Common myeloid progenitor, CD34-positive (primary cell): ENCODE results near the gene KLHL7.
"Not testable (repeated sequence)": the region's sequence is repeated elsewhere in the genome, so short reads cannot be mapped to it uniquely, and the experiment has no call there.

Experiments
- CTCF ChIA-PET: fragments of 350-600 bp; sonication (Branson Sonifier 250); formaldehyde crosslinking; loops from one replicate; lab custom pipeline; 2021; ENCODE audit warnings: antibody characterized with exemption; lab: Charles Lee
- POLR2A ChIA-PET: fragments of 350-600 bp; sonication (Branson Sonifier 250); formaldehyde crosslinking; loops from one replicate; lab custom pipeline; 2021; ENCODE audit warnings: antibody characterized with exemption; lab: Charles Lee
- DNase-seq, 3 donors: peaks; one replicate each; pipeline versions ENCODE4 v3.0.0 to v3.0.0-alpha.2; 2013
- H3K27ac ChIP-seq, 2 experiments: 1 replicate in 1 of 2; 2 replicates in 1 of 2; pipeline ENCODE4 v1.7.0; 2013; ENCODE audit warnings: inconsistent platforms in 2 of 2, low read length in 2 of 2, mild to moderate bottlenecking in 2 of 2, low read depth in 1 of 2, moderate library complexity in 1 of 2; ENCODE audit not compliant: severe bottlenecking in 2 of 2, insufficient read depth in 1 of 2, poor library complexity in 1 of 2
- H3K27me3 ChIP-seq, 5 experiments: replicated peaks in 2 of 5; 1 replicate in 3 of 5; 2 replicates in 2 of 5; pipeline versions ENCODE4 v1.6.1 to v1.7.0; 2013; ENCODE audit warnings: low read length in 4 of 5, mild to moderate bottlenecking in 2 of 5, moderate library complexity in 2 of 5, inconsistent platforms in 1 of 5; ENCODE audit not compliant: insufficient read depth in 5 of 5, control insufficient read depth in 4 of 5
- H3K36me3 ChIP-seq, 4 experiments: 1 replicate in 2 of 4; 2 replicates in 2 of 4; pipeline versions ENCODE4 v1.6.1 to v1.7.0; 2013; ENCODE audit warnings: low read length in 3 of 4, control low read depth in 1 of 4, mild to moderate bottlenecking in 1 of 4; ENCODE audit not compliant: control insufficient read depth in 4 of 4, insufficient read depth in 4 of 4
- H3K4me1 ChIP-seq, 4 experiments: 1 replicate in 3 of 4; 2 replicates in 1 of 4; pipeline versions ENCODE4 v1.6.1 to v1.7.1; 2013; ENCODE audit warnings: low read length in 3 of 4, mild to moderate bottlenecking in 3 of 4, control low read depth in 1 of 4, inconsistent platforms in 1 of 4, moderate library complexity in 1 of 4; ENCODE audit not compliant: control insufficient read depth in 4 of 4, insufficient read depth in 4 of 4; ENCODE audit errors: control extremely low read depth in 1 of 4
- H3K4me3 ChIP-seq, 7 experiments: 1 replicate in 4 of 7; 2 replicates in 3 of 7; pipeline versions ENCODE4 v1.5.1 to v1.7.0; 2013; ENCODE audit warnings: mild to moderate bottlenecking in 7 of 7, low read length in 6 of 7, moderate library complexity in 6 of 7, inconsistent platforms in 2 of 7, low read depth in 2 of 7, control low read depth in 1 of 7; ENCODE audit not compliant: insufficient read depth in 4 of 7, control insufficient read depth in 1 of 7; ENCODE audit errors: extremely low read depth in 1 of 7
- H3K9me3 ChIP-seq, 5 experiments: 1 replicate in 4 of 5; 2 replicates in 1 of 5; pipeline versions ENCODE4 v1.6.1 to v1.7.1; 2013; ENCODE audit warnings: low read length in 4 of 5, mild to moderate bottlenecking in 2 of 5, inconsistent platforms in 1 of 5, low read depth in 1 of 5, moderate library complexity in 1 of 5; ENCODE audit not compliant: control insufficient read depth in 4 of 5, insufficient read depth in 2 of 5; ENCODE audit errors: control extremely low read depth in 1 of 5
- WGBS: methylation state at CpG from one replicate; pipeline ENCODE4 v1.1.5; 2013; ENCODE audit not compliant: insufficient coverage; 5-methylcytosine and 5-hydroxymethylcytosine counted together

KLHL7 gene

DNA sequence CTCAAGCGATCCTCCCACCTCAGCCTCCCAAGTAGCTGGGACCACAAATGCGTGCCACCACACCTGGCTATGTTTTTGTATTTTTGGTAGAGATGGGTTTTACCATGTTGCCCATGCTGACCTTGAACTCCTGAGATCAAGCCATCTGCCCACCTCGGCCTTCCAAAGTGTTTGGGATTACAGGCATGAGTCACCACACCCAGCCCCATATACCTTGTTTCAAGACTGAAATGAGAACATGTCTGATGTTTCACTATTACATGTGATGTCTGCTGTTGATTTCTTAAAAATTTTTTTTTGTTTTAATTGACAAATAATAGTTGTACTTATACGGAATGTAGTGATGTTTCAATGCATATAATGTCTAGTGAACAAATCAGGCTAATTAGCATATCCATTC is 14.5 kb downstream of the KLHL7 start:
- Histone ChIP-seq H3K9me3 (no peaks in the 10 kb centered on the region), H3K4me1 (no peaks in the 10 kb centered on the region), H3K27me3 (no peaks in the 10 kb centered on the region), H3K36me3 (peaks cover 0 to 2% (median 0%) of the 10 kb centered on the region in 4 experiments), H3K4me3 (no peak overlapping the region), H3K27ac (no peak overlapping the region)
- DNase-seq = no peak
- POLR2A ChIA-PET = no interaction called here
- CTCF ChIA-PET = no interaction called here
- WGBS = no CpG with 5 or more reads among the region's 4 CpGs

DNA sequence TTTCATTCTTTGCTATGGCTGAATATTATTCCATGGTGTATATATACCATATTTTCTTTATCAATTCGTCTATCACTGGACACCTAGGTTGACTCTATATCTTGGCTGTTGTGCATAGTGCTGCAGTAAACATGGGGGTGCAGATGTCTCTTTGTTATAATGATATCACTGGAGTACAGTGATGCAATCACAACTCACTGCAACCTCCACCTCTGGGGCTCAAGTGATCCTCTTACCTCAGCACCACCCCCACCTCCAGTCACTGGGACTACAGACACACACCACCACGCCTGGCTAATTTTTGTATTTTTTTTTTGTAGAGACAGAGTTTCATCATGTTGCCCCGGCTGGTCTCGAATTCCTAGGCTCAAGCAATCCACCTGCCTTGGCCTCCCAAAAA is 15.6 kb downstream of the KLHL7 start:
- H3K36me3 ChIP-seq = peaks cover 2 to 10% (median 6%) of the 10 kb centered on the region in 4 experiments
- H3K27ac ChIP-seq = no peak overlapping the region
- CTCF ChIA-PET = no interaction called here
- POLR2A ChIA-PET = no interaction called here
- no peaks in the 10 kb centered on the region for H3K4me1 ChIP-seq
- WGBS = 100% methylated on average over 2 of the region's 4 CpGs
- H3K4me3 ChIP-seq = no peak overlapping the region
- no peaks in the 10 kb centered on the region for H3K9me3 ChIP-seq
- no peaks in the 10 kb centered on the region for H3K27me3 ChIP-seq
- no peak for DNase-seq

DNA sequence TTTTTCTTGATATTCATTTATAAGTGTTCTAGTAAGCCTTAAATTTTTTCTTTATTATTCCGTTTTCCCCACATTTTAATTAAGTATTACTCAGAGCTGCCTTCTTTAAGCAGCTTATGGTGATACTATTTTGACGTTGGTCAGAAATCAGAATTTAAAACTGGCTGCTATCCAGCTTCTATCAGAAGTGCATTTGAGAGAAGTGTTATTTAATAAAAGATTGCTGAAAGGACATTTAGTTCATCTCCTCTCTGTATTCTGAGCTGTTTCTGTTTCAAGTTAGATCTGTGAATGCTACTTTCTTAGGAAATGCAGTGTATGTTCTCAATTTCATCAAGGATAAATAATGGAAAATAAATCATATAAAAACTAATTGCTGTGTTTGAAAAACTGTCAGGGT is 17.4 kb downstream of the KLHL7 start:
- H3K9me3 ChIP-seq = no peaks in the 10 kb centered on the region
- no peak overlapping the region for H3K4me3 ChIP-seq
- no peaks in the 10 kb centered on the region for H3K27me3 ChIP-seq
- CTCF ChIA-PET = no interaction called here
- POLR2A ChIA-PET = interaction anchor here (0.6 kb wide), 1 partner anchor 1809 kb away, joined by 3 read pairs; no protein-coding TSS in a partner anchor
- H3K4me1 ChIP-seq = no peaks in the 10 kb centered on the region
- peaks cover 14 to 28% (median 20%) of the 10 kb centered on the region in 4 experiments for H3K36me3 ChIP-seq
- H3K27ac ChIP-seq = no peak overlapping the region
- no CpG with 5 or more reads among the region's 2 CpGs for WGBS
- DNase-seq = no peak

DNA sequence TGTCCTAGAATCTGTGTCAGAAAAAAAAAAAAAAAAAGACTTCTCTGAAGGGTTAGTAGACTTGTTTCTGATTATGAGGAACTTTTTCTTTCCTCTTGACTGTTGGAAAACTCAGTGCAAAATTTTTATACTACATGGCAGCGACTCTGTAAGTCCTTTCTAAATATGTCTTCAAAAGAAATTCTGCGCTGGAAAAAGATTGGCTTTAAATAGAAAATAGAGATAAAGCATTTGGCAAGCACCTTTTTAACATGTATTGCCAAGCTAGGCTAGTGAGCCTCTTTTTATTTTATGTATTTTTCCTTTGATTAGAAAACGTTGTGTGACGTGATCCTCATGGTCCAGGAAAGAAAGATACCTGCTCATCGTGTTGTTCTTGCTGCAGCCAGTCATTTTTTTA is 17.9 kb downstream of the KLHL7 start:
- WGBS = 100% methylated on average over 2 of the region's 5 CpGs
- peaks cover 12 to 30% (median 22%) of the 10 kb centered on the region in 4 experiments for H3K36me3 ChIP-seq
- no peaks in the 10 kb centered on the region for H3K9me3 ChIP-seq
- CTCF ChIA-PET = interaction anchor here (0.6 to 1.0 kb wide), 2 partner anchors 37 to 64 kb away, joined by 3 to 4 read pairs; no protein-coding TSS in a partner anchor
- no peak overlapping the region for H3K4me3 ChIP-seq
- POLR2A ChIA-PET = interaction anchor here (0.6 kb wide), 1 partner anchor 1809 kb away, joined by 3 read pairs; no protein-coding TSS in a partner anchor
- no peaks in the 10 kb centered on the region for H3K4me1 ChIP-seq
- DNase-seq = no peak
- H3K27me3 ChIP-seq = no peaks in the 10 kb centered on the region
- no peak overlapping the region for H3K27ac ChIP-seq

DNA sequence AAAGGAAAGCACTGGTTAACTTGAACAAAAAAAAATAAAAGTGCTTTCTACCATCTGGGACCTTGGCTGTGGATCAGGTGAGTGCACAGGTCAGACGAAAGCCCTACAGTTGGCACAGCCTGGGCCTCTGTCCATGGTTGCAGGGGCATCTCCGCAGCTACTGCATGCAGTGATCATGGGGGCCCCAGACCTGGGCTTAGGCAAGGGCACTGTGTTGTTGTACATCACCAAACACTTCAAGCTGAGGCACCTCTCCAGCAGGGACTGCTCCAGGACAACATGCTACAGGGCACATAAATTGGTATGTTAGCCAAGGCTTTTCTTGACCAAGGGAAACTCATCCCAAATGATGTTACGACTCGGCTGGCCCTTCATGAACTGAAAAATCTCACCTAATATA is 23.5 kb downstream of the KLHL7 start:
- Histone ChIP-seq H3K4me3 (no peak overlapping the region), H3K9me3 (no peaks in the 10 kb centered on the region), H3K36me3 (peaks cover 20 to 42% (median 28%) of the 10 kb centered on the region in 4 experiments), H3K27me3 (no peaks in the 10 kb centered on the region), H3K4me1 (no peaks in the 10 kb centered on the region), H3K27ac (no peak overlapping the region)
- ChIA-PET CTCF (no interaction called here), POLR2A (interaction anchor here (0.7 kb wide), 1 partner anchor 52 kb away, joined by 3 read pairs; no protein-coding TSS in a partner anchor)
- WGBS = 95% methylated on average over 4 of the region's 4 CpGs
- no peak for DNase-seq

DNA sequence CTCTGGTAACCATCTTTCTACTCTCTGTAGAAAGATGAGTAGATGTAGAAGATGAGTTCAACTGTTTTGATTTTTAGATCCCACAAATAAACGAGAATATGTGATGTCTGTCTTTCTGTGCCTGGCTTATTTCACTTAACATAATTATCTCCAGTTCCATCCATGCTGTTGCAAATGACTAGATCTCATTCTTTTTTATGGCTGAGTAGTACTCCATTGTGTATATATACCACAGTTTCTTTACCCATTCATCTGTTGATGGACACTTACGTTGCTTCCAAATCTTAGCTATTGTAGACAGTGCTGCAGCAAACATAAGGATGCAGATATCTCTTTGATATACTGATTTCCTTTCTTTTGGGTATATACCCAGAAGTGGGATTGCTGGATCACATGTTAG is 26.2 kb downstream of the KLHL7 start:
- H3K4me3 ChIP-seq, DNase-seq, H3K27me3 ChIP-seq, H3K9me3 ChIP-seq, H3K4me1 ChIP-seq, H3K27ac ChIP-seq, CTCF ChIA-PET, POLR2A ChIA-PET: not testable (repeated sequence)
- WGBS = 100% methylated on average over 1 of the region's 2 CpGs
- peaks cover 15 to 25% (median 18%) of the 10 kb centered on the region in 4 experiments for H3K36me3 ChIP-seq

DNA sequence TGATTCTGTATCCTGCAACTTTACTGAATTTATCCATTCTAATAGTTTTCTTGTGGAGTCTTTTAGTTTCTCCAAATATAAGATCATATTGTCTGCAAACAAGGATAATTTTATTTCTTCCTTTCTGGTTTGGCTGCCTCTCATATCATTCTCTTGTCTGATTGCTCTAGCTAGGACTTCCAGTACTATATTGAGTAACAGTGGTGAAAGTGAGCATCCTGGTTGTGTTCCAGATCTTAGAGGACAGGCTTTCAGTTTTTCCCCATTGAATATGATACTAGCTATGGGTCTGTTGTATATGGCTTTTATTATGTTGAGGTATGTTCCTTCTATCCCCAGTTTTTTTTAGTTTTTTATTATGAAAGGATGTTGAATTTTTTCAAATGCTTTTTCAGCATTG is 28.2 kb downstream of the KLHL7 start:
- H3K27me3 ChIP-seq = no peaks in the 10 kb centered on the region
- ChIA-PET POLR2A (no interaction called here), CTCF (no interaction called here)
- peaks cover 6 to 8% (median 8%) of the 10 kb centered on the region in 4 experiments for H3K36me3 ChIP-seq
- H3K9me3 ChIP-seq = no peaks in the 10 kb centered on the region
- no peak overlapping the region for H3K27ac ChIP-seq
- no peaks in the 10 kb centered on the region for H3K4me1 ChIP-seq
- no peak overlapping the region for H3K4me3 ChIP-seq
- no peak for DNase-seq
